HG03439 (cell line): ENCODE data around the gene EME1.
"Not testable (repeated sequence)": the region's sequence is repeated elsewhere in the genome, so short reads cannot be mapped to it uniquely, and the experiment has no call there.

Experiments used
- ATAC-seq: cut with Tn5 transposase; IDR thresholded peaks from one replicate; pipeline ENCODE4 v1.9.1; 2021; ENCODE audit warnings: mild to moderate bottlenecking, moderate library complexity; ENCODE audit not compliant: unreplicated experiment

The EME1 gene

GRCh38 chr17:50424996-50425681, 52.1 kb downstream of the EME1 start:
- ATAC-seq = no peak

DNA sequence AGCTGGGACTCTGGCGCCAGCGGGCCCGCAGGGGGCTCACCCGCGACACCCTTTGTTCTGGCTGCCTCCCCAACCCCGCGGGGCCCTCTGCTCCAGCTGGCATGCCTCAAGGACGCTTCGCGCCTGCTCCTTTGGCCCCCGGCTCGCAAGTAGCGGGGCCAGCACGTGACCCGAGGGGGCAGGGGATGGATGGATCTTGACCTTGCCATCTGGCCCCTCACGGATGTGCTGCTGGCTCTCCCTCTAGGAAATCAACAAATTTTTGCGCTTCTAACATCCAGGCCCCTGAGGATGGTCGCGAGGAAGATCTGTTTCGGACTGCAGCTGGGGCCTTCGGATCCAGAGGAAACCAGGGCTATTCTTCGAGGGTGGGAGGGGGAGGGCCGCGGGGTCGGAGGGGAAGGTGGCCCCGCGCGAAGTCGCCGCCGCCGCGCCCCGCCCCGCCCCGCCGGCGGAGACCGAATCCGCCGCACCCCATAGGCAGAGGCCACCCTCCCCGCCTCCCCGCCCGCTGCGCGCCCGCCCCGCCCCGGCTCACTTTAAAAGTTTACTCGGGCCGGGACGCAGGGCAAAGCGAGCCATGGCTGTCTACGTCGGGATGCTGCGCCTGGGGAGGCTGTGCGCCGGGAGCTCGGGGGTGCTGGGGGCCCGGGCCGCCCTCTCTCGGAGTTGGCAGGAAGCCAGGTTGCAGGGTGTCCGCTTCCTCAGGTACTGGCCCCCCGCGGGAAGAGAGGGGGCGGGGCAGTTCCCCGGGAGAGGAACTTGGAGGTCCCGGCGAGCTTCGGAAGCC, 52.8 kb downstream of the EME1 start, which contains the start of gene ACSF2:
Gene ACSF2, plus strand, starts transcription at position 537 of the 790 bp plus-strand sequence. Its CDS starts 44 bp downstream, at position 581.
- peak; percentile 60 for ATAC-seq

- no peak for ATAC-seq
Measured at GRCh38 chr17:50426472-50426782, 53.4 kb downstream of the EME1 start.

GRCh38 chr17:50426814-50427787, 54.1 kb downstream of the EME1 start:
- no peak for ATAC-seq

- ATAC-seq = not testable (repeated sequence)
Measured at GRCh38 chr17:50428126-50428525, 55.1 kb downstream of the EME1 start.

DNA sequence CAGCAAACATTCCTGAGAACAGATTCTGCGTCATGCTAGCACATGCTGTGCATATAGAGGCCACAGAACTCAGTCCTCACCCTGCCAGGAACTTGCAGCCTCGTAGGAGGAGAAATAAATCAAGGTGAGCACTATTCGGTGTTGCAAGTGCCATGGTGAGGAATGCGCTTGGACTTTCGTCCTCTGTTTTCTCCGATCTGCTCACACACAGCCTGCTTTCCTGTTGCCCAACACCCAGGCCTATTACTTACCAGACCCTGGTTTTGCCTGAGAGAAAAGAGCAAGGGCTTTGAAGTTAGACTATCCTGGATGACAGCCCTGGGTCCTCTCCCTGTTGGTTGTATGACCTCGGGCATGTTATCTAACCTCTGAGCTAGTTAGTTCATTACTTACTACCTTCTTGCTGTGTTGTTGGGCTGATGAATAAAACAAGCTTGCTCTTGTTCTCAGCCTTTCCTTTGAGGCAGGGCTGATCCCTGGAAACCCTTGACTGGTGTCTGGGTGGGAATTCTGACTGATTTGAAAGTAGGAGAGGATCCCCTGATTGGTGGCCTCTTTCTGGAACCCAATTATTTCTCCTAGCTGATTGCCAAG, 55.9 kb downstream of the EME1 start:
- no peak for ATAC-seq

DNA sequence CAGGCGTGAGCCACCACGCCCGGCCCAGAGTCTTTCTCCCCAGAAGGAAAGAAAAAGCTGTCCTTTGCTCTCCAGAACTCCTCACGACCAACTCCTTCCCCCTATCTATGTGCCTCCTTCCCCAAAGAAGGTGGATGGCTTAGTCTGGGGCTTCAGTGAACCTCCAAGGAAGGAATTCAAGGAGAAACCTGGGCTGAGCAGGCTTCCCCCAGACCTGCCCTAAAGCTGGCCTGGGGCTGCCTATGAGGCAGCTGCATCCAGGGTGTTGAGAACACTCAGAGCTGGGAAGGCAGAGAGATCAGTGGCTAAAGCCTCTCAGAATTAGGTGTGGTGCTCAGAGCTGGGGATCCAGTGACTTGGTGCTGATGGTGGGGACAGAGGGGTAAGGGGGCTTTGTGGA, 56.8 kb downstream of the EME1 start:
- no peak for ATAC-seq
